Measurements from ENCODE around the gene MGLL. TPM values are rescaled to one million over a fixed set of nuclear protein-coding genes. Genes with fewer than 3 reads are reported as not detected.
A peak's percentile ranks its signal among the peaks of the same experiment; 100 is the strongest.

Gene MGLL
- total RNA-seq, 4 donors from 2014 or later, result 58.9 to 129 (median 96.3) TPM

- DNase-seq (ENCODE audit: low spot score), result no peak
Observed at GRCh38 chr3:127741246-127741645, 81.1 kb downstream of the MGLL start.

GRCh38 chr3:127740136-127740915, 82.0 kb downstream of the MGLL start:
- no peak for TF ChIP-seq CTCF (IDR thresholded peaks at IDR 0.05)
- ATAC-seq (ENCODE audit: low FRiP score) (no peak), DNase-seq (ENCODE audit: low spot score) (no peak)

More at GRCh38 chr3:127741246-127741645, 81.1 kb downstream of the MGLL start:
- ATAC-seq (ENCODE audit: low FRiP score), result no peak
- no peak for TF ChIP-seq CTCF (IDR thresholded peaks at IDR 0.05)

- TF ChIP-seq CTCF (IDR thresholded peaks at IDR 0.05), result no peak
- DNase-seq (ENCODE audit: low spot score), result no peak
- ATAC-seq (ENCODE audit: low FRiP score), result no peak
Observed at GRCh38 chr3:127739347-127740135, 82.8 kb downstream of the MGLL start.

- DNase-seq (ENCODE audit: low spot score) (no peak), ATAC-seq (ENCODE audit: low FRiP score) (peak; percentile 34)
- TF ChIP-seq CTCF (IDR thresholded peaks at IDR 0.05), result no peak
Observed at GRCh38 chr3:127738192-127738840, 84.0 kb downstream of the MGLL start.

- no peak for DNase-seq (ENCODE audit: low spot score)
- TF ChIP-seq CTCF (IDR thresholded peaks at IDR 0.05), result no peak
- ATAC-seq (ENCODE audit: low FRiP score), result no peak
Observed at GRCh38 chr3:127736801-127737539, 85.3 kb downstream of the MGLL start.
